ENCODE data around the gene MAST4.

DNA sequence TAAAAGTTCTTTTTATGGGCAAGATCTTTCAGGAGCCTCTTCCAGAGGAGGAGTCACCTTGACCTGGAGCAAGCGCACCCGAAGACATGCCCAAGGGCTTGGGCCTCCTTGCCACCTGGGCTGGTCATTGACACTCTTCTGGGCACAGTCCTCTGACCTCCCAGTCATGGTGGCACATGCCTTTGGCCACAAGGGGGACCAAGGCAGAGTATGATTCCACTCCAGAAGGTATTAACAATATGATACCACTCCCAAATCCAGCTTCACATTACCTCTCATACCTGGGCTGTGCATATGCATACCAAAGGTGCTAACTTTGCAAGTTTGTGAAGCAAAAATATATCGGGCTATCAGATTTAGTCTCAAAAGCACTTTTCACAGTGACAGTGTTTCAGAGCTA lies 84.6 kb downstream of the MAST4 start:
- no peak for TF ChIP-seq EZH2 (optimal IDR thresholded peaks at IDR 0.05; ENCODE audit: low read depth, low read length)
- TF ChIP-seq, protein P1, sequence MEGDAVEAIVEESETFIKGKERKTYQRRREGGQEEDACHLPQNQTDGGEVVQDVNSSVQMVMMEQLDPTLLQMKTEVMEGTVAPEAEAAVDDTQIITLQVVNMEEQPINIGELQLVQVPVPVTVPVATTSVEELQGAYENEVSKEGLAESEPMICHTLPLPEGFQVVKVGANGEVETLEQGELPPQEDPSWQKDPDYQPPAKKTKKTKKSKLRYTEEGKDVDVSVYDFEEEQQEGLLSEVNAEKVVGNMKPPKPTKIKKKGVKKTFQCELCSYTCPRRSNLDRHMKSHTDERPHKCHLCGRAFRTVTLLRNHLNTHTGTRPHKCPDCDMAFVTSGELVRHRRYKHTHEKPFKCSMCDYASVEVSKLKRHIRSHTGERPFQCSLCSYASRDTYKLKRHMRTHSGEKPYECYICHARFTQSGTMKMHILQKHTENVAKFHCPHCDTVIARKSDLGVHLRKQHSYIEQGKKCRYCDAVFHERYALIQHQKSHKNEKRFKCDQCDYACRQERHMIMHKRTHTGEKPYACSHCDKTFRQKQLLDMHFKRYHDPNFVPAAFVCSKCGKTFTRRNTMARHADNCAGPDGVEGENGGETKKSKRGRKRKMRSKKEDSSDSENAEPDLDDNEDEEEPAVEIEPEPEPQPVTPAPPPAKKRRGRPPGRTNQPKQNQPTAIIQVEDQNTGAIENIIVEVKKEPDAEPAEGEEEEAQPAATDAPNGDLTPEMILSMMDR (IDR thresholded peaks at IDR 0.05; ENCODE audit: low read length): peak; percentile 43
- no peak for TF ChIP-seq EZH2phosphoT487 (IDR thresholded peaks at IDR 0.05; ENCODE audit: low read length)

Data from MM.1S (cell line).